Esophagus squamous epithelium (tissue), 5 donors: ENCODE data around the gene KRT76. TPM values are rescaled to one million over a fixed set of nuclear protein-coding genes. Genes with fewer than 3 reads are reported as not detected.

Source experiments
- DNase-seq: peaks from one replicate; lab custom pipeline; 2025; lab: John Stamatoyannopoulos, UW
- H3K27ac ChIP-seq, 4 donors: fragments of 200-600 bp; sonication (generic); one replicate each; pipeline ENCODE4 v1.5.1; 2016 to 2019; ENCODE audit warnings: mild to moderate bottlenecking in 1 of 4
- H3K27me3 ChIP-seq, 4 donors: fragments of 200-600 bp; sonication (generic); 1 replicate in 3 of 4; 2 replicates in 1 of 4; pipeline versions ENCODE4 v1.5.1 to v1.6.0; 2017 to 2021; ENCODE audit warnings: antibody characterized with exemption in 1 of 4
- H3K36me3 ChIP-seq, 3 donors: fragments of 200-600 bp; sonication (generic); one replicate each; pipeline ENCODE4 v1.5.1; 2016 to 2019
- H3K4me1 ChIP-seq, 3 donors: fragments of 200-600 bp; sonication (generic); one replicate each; pipeline ENCODE4 v1.5.1; 2017 to 2019
- H3K4me3 ChIP-seq, 4 donors: fragments of 200-600 bp; sonication (generic); 1 replicate in 3 of 4; 2 replicates in 1 of 4; pipeline ENCODE4 v1.5.1; 2016 to 2019; ENCODE audit warnings: mild to moderate bottlenecking in 2 of 4, moderate library complexity in 1 of 4
- H3K9me3 ChIP-seq, 3 donors: fragments of 200-600 bp; sonication (generic); one replicate each; pipeline ENCODE4 v1.5.1; 2016 to 2019
- POLR2A ChIP-seq, 4 donors: fragments of 450-650 bp; IDR thresholded peaks; one replicate each; pipeline ENCODE4 v1.6.1; 2017; ENCODE audit warnings: antibody characterized with exemption in 4 of 4, mild to moderate bottlenecking in 4 of 4, moderate library complexity in 3 of 4
- WGBS, 2 donors: methylation state at CpG; one replicate each; pipeline ENCODE4 v1.1.5; 2018; 5-methylcytosine and 5-hydroxymethylcytosine counted together
- intact Hi-C: fragments of 100-400 bp; cut with DNase I; formaldehyde crosslinking; loops from one replicate; pipeline ENCODE4 v1.15.0; 2022
- total RNA-seq, 4 donors: library from RNA; depleted of rRNA; stranded (reverse); fragments of >200 nt; gene quantifications; one replicate each; pipeline ENCODE4 v1.1.0, GENCODE V29; 2016
- TF ChIP-seq, protein P1 (sequence below), 6 experiments: fragments of 450-650 bp in 4 of 6; fragments of 200-600 bp in 2 of 6; sonication (generic) in 2 of 6; IDR thresholded peaks; one replicate each; pipeline ENCODE4 v1.5.1; 2016 to 2019; ENCODE audit warnings: antibody characterized with exemption in 6 of 6, mild to moderate bottlenecking in 4 of 6, moderate library complexity in 4 of 6
- donor health status: DM: yes; HTN: yes; CAD: no.

KRT76 gene
- total RNA-seq, 4 donors from 2014 or later = not detected

- WGBS, 2 donors = 61 to 83% methylated on average over 3 to 9 of the region's 10 CpGs
- H3K27ac ChIP-seq = peak overlapping the region in 1 of 4 donors; percentile 22
- TF ChIP-seq, protein P1, sequence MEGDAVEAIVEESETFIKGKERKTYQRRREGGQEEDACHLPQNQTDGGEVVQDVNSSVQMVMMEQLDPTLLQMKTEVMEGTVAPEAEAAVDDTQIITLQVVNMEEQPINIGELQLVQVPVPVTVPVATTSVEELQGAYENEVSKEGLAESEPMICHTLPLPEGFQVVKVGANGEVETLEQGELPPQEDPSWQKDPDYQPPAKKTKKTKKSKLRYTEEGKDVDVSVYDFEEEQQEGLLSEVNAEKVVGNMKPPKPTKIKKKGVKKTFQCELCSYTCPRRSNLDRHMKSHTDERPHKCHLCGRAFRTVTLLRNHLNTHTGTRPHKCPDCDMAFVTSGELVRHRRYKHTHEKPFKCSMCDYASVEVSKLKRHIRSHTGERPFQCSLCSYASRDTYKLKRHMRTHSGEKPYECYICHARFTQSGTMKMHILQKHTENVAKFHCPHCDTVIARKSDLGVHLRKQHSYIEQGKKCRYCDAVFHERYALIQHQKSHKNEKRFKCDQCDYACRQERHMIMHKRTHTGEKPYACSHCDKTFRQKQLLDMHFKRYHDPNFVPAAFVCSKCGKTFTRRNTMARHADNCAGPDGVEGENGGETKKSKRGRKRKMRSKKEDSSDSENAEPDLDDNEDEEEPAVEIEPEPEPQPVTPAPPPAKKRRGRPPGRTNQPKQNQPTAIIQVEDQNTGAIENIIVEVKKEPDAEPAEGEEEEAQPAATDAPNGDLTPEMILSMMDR (IDR thresholded peaks at IDR 0.05) = no peak
- TF ChIP-seq POLR2A (IDR thresholded peaks at IDR 0.05) = no peak
These were observed 44.9 kb upstream of the KRT76 start for GRCh38 chr12:52821826-52822660.

GRCh38 chr12:52821071-52821730 lies 44.1 kb upstream of the KRT76 start:
- TF ChIP-seq, protein P1 (IDR thresholded peaks at IDR 0.05) = no peak
- TF ChIP-seq POLR2A (IDR thresholded peaks at IDR 0.05) = no peak
- intact Hi-C loops = no loop called here
- DNase-seq = no peak
- no peaks in the 10 kb centered on the region for H3K9me3 ChIP-seq
- H3K36me3 ChIP-seq = no peaks in the 10 kb centered on the region
- peak overlapping the region in 1 of 4 donors; percentile 17 for H3K27ac ChIP-seq
- H3K27me3 ChIP-seq = peaks cover 0 to 13% (median 0%) of the 10 kb centered on the region in 4 donors
- WGBS, 2 donors = 86 to 94% methylated on average over 3 of the region's 4 CpGs
- peaks cover 0 to 56% (median 8%) of the 10 kb centered on the region in 3 donors for H3K4me1 ChIP-seq
- no peak overlapping the region for H3K4me3 ChIP-seq

More at GRCh38 chr12:52821826-52822660, 44.9 kb upstream of the KRT76 start:
- intact Hi-C loops = no loop called here
- Histone ChIP-seq H3K4me1 (peaks cover 0 to 56% (median 8%) of the 10 kb centered on the region in 3 donors), H3K36me3 (no peaks in the 10 kb centered on the region), H3K9me3 (no peaks in the 10 kb centered on the region), H3K4me3 (no peak overlapping the region), H3K27me3 (peaks cover 0 to 10% (median 0%) of the 10 kb centered on the region in 4 donors)
- no peak for DNase-seq

DNA sequence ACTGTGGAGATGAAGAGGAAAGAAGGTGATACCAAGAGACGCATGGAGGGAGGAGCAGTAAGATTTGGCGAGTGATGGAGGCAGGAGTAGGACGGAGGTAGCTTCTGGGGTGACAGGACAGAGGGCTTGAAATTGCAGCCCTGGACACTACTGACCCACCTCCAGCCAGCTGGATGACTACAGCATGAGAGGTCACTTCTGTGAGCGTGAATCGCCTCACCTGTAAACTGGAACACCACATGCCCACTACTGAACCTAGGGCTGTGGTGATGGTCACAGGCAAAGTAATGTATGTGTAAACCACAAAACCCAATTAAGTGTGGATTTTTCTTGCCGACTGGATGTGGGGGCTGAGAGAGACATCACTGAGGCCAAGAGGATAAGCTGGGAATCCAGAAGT lies 43.4 kb upstream of the KRT76 start:
- no peak for DNase-seq
- peaks cover 0 to 13% (median 0%) of the 10 kb centered on the region in 4 donors for H3K27me3 ChIP-seq
- peak overlapping the region in 1 of 4 donors; percentile 17 for H3K27ac ChIP-seq
- no peaks in the 10 kb centered on the region for H3K36me3 ChIP-seq
- no peak overlapping the region for H3K4me3 ChIP-seq
- intact Hi-C loops = no loop called here
- TF ChIP-seq POLR2A (IDR thresholded peaks at IDR 0.05) = no peak
- H3K9me3 ChIP-seq = no peaks in the 10 kb centered on the region
- WGBS, 2 donors = 81 to 82% methylated on average over 6 of the region's 6 CpGs
- peaks cover 0 to 61% (median 8%) of the 10 kb centered on the region in 3 donors for H3K4me1 ChIP-seq

GRCh38 chr12:52819731-52820510 lies 42.8 kb upstream of the KRT76 start:
- H3K27ac ChIP-seq = peak overlapping the region in 2 of 4 donors; percentile 17 to 22
- WGBS, 2 donors = 74 to 88% methylated on average over 6 of the region's 7 CpGs
- H3K9me3 ChIP-seq = no peaks in the 10 kb centered on the region
- peaks cover 0 to 13% (median 0%) of the 10 kb centered on the region in 4 donors for H3K27me3 ChIP-seq
- DNase-seq = no peak
- peaks cover 0 to 65% (median 8%) of the 10 kb centered on the region in 3 donors for H3K4me1 ChIP-seq
- H3K4me3 ChIP-seq = no peak overlapping the region
- no peaks in the 10 kb centered on the region for H3K36me3 ChIP-seq
- intact Hi-C loops = no loop called here
- no peak for TF ChIP-seq POLR2A (IDR thresholded peaks at IDR 0.05)
- TF ChIP-seq, protein P1 (IDR thresholded peaks at IDR 0.05) = no peak

DNA sequence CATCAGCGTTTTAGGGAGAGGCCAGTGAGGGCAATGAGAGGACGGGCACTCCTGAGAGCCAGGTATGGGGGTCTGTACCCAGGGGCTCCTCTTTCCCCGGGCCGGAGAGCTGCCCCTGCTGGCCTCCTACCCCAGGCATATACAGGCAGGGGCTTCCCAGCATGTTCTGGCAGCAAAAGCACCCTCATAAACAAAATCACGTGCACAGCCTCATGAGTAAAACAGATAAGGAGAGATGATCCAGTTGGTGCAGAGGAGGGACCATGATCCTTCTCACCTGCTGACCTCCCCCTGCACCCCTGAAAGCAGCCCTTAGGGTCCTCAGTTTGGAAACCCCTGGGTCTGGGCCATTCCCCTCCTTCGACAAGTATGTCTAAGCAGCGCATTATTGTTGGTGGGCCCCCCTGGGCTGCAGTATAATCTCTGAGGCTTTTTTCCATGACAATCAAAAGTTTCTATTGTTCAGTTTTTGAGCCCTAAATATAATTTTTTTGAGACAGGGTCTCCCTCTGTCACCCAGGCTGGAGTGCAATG lies 41.8 kb upstream of the KRT76 start:
- no peak for DNase-seq
- H3K27ac ChIP-seq = peak overlapping the region in 2 of 4 donors; percentile 38 to 49
- intact Hi-C loops = no loop called here
- peaks cover 0 to 75% (median 8%) of the 10 kb centered on the region in 3 donors for H3K4me1 ChIP-seq
- H3K4me3 ChIP-seq = no peak overlapping the region
- no peaks in the 10 kb centered on the region for H3K9me3 ChIP-seq
- H3K27me3 ChIP-seq = peaks cover 0 to 13% (median 0%) of the 10 kb centered on the region in 4 donors
- 33 to 37% methylated on average over 3 to 4 of the region's 7 CpGs for WGBS, 2 donors
- H3K36me3 ChIP-seq = no peaks in the 10 kb centered on the region
- TF ChIP-seq POLR2A (IDR thresholded peaks at IDR 0.05) = no peak
- TF ChIP-seq, protein P1 (IDR thresholded peaks at IDR 0.05) = no peak
